HG03520 (cell line): ENCODE data around the gene STUB1.
"Not testable (repeated sequence)": the region's sequence is repeated elsewhere in the genome, so short reads cannot be mapped to it uniquely, and the experiment has no call there.

ENCODE experiments used
- ATAC-seq: cut with Tn5 transposase; IDR thresholded peaks from one replicate; pipeline ENCODE4 v1.9.1; 2021; ENCODE audit warnings: mild to moderate bottlenecking, moderate library complexity; ENCODE audit not compliant: unreplicated experiment

STUB1 gene

DNA sequence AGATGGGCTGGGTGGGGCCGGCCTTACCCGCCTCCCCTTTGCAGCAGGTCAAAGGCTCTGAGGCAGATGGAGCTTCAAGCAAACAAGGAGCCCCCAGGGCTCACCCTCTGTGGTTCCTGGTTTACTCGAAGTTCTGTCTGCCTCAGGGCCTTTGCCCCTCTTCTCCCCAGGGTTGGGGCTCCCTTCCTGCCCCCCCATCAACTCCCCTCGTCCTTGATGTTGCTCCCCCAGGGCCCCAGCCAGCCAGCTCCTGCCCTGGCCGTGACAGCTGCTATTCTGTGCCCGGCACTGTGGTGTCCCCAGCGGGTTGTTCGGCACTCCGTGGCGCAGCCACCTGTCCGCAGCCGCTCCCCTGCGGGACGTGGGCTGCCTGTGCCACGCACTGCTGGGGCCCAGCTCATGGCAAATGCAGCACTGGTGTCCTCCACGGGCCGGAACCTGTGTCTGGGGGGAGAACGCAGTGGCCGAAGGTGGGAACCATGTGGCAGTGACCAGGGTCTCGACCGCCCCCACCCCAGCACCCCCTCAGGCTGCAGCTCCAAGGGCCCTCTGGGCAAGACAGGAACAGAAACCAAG, 30.4 kb downstream of the STUB1 start:
- ATAC-seq, result no peak

DNA sequence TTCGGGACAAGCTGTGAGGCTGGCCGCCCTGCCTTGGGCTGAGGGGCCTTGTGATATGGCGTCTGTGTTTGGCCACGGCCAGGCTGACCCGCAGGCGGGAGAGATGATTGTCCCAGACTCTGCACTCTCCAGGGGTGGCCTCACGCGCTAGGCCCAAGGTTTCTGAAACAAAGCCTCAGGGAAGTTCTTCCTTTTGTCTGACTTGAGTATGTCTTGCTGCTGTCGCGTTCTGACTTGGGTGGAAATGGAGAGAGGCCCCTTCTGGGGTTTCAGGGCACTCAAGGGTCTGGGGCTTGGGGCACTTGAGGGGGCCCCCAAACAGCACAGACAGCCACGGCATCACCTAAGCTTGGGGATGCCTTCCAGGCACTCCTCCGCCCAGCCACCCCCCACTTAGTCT, 30.9 kb downstream of the STUB1 start:
- no peak for ATAC-seq

GRCh38 chr16:711548-712320, 31.5 kb downstream of the STUB1 start:
- no peak for ATAC-seq

- not testable (repeated sequence) for ATAC-seq
Measured at GRCh38 chr16:712740-713250, 32.6 kb downstream of the STUB1 start.

DNA sequence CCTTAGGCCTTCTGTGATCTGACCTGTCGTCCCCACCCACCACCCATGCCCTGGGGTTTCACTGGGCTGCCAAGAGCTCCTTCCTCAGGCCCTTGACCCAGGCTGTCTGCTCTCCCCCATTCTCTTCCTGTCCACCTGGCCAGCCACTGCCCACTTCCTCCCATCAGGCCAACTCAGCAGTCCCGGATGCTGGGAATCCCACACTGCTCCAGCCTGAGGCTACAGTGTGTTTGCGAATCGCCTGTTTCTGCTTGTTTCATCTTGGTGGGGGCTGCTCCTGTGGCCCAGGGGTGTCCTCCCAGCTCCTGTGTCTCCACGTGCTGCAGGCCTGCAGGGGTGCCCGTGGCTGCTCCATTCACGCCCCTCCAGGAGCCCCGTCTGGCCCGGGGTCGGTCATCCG, 33.9 kb downstream of the STUB1 start:
- no peak for ATAC-seq

DNA sequence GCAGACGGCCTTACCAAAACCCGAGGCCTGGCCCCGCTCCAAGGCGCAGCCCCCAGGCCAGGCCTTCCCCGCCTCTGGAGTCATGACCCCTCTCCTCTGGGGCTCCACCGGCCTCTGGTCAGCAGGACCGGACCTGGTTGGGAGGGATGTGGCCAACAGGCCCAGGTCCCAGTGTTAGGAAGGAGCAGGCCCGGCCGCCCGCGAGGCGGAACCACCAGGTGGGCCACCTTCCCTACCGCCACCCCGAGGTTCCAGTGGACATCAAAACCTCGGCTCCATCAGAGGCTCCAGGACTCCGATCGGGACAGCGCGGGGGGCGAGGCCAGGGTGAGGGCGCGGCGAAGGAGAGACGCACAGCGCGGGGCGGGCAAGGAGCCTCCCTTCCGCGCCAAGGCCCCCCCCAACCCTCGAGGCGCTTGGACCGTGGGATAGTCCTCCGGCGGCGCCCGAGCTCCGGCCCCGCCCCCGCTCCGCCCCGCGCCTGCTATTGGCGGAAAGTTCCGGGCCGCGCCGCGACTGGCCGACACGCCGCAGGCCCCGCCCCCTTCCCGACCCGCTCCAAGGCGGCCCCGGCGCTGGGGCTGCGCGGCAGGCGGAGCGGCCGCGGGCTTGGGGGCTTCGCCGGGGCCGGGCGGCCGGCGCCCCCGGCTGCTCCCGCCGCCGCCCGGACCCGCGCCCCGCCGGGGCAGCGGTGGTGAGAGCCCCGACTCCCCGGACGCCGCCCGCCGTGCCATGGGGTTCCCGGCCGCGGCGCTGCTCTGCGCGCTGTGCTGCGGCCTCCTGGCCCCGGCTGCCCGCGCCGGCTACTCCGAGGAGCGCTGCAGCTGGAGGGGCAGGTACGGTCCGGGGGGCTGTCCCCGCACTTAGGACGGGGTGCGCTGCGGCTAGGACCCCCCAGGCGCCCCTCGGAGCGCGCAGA, 34.6 kb downstream of the STUB1 start, which contains the start of gene METRN:
TSS of gene METRN (plus strand) at position 561 of the 919 bp plus-strand sequence. CDS start at position 733, 172 bp downstream.
- peak; percentile 61 for ATAC-seq

DNA sequence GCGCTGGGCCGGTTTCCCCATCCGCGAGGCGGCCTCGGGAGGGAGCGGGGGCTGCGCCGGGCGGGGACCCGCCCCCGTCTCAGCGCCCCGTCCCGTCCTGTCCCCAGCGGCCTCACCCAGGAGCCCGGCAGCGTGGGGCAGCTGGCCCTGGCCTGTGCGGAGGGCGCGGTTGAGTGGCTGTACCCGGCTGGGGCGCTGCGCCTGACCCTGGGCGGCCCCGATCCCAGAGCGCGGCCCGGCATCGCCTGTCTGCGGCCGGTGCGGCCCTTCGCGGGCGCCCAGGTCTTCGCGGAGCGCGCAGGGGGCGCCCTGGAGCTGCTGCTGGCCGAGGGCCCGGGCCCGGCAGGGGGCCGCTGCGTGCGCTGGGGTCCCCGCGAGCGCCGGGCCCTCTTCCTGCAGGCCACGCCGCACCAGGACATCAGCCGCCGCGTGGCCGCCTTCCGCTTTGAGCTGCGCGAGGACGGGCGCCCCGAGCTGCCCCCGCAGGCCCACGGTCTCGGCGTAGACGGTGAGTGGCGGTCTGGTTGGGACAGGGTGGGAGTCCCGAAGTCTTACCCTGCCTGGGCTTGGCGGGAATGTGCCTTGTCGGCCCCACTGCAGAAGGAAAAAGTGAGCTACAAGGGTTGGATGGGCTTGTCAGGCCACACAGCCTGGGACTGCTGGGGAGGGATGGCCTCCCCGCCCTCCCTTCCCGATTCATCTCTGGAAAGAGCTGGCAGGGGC, 35.4 kb downstream of the STUB1 start:
- ATAC-seq, result peak; percentile 9

DNA sequence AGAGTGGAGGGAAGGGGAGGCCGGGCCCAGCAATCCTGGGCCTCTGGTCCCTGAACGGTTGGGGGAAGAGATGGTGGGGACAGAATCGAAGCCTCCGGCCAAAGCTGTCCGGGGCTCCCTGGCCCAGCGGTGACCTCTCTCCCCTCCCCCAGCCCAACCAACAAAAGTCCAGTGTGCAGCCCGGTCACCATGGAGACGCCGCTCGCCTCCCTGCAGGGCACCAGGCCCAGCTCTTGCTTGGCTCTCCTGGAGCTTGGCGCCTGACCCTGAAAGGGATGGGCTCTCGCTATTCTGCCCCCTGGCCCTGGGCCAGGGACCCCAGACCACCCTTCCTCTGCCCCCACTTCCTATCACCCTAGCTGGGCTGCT, 36.0 kb downstream of the STUB1 start:
- ATAC-seq, result no peak

DNA sequence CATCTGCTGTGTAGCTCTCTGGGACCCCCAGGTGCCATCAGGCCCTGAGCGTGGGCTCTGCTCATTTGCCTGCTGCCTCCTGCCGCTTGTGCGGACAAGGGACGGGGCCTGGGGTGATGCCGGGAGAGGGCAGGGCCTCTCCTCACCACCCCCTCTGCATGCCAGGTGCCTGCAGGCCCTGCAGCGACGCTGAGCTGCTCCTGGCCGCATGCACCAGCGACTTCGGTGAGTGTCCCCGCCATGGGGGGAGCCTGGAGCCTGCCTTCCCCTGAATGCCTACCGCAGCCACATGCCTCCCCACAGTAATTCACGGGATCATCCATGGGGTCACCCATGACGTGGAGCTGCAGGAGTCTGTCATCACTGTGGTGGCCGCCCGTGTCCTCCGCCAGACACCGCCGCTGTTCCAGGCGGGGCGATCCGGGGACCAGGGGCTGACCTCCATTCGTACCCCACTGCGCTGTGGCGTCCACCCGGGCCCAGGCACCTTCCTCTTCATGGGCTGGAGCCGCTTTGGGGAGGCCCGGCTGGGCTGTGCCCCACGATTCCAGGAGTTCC, 36.6 kb downstream of the STUB1 start:
- ATAC-seq, result no peak

DNA sequence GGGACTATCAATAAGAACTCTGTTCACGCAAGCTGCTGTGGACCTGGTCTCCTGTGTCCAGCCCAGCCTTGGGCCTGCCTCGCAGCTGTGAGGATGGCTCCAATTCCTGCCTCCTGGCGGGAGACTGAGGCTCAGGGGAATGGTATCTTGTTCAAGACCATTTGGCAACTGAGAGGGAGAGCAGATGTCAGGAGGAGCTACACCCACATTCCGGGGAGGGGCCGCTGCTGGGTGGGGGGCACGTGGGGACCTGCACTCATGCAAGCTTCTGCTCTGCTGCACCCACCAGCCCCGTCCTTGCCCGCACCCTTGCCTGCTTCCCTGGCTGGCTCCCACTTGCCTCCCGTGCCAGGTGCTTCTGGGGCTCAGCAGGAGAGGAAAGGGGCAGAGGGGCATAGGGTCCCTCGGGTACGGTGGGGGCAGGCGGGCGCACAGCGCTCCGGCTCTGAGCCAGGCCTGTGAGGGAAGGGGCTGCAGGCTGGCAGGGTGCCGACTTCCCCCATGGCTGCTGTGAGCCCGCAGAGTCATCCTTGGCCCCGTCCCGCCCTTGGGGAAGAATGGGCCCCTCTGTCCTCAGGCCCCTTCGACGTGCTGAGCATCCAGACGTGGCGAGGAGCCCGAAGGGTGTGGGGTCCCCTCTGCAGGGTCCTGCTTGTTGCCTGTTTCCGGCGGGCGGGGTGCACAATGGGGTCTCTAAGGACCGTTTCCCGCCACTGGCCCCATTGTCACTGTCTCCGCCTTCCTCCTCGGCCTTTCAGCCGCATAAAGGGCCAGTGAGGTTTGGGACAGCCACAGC, 37.4 kb downstream of the STUB1 start:
- ATAC-seq, result no peak

DNA sequence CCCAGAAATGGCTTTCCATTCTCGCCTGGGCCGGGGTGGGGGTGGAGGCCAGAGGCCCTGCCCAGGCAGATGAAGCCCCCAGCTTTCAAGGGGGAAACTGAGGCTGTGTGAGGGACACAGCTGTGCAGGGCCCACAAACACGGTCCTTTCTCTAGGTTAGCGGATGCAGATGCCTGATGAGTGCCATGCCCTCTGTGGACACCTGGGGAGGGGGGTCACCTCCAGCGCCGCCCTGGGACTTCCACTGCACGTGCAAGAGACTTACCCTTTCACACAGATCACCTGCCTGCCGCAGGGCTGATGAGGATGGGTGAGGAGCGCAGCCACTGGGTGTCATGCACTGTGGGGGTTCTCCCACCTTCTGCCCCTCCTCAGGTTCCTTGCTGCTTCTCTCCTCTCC, 38.2 kb downstream of the STUB1 start:
- ATAC-seq, result no peak

DNA sequence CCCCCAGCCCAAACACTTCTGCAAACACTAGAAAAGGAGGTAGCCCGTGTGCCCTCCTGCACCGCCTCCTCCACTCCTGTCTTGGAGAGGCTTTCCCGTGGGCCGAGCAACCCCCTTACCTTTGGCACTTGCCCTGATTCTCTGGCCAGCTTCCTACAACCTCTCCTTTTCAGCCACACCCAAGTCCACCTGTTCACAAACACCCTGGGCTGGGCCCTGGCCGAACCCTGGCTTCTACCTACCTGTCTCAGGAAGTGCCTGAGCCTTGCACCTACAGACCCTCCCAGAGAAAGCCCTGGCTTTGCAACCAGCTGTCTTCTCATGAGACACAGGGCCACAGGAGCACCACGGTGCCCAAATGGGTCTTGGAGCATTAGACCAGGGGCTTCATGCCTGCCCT, 38.7 kb downstream of the STUB1 start:
- ATAC-seq, result no peak

DNA sequence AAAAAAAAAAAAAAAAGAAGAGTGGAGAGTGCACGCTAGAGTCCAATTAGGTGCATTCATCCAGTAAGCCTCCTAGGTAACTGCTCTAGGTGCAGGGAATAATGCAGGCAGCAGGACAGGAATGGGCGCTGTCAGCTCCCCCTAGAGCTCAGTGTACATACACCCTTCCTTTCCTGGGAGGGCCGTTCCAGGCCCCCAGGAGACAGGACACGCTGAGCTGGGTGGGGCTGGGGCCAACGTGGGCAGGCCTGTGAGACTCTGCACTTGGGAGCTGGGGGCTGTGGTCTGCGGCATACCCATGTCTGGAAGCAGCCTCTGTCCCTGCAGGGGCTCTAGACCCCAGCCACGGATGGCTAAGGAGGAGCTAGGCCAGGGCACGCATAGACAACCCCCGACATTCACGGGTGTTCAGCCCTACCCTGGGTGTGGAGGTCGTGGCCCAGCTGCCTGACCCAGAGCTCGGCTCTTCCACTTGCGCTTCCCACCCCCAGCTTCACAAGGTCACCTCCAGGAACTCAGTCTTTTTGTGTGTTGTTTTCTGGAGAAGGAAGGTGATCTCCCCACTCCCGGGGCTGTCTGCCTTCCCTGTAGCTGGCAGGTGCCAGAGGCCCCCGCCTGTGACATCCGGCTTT, 39.7 kb downstream of the STUB1 start:
- no peak for ATAC-seq

GRCh38 chr16:720447-720989, 40.3 kb downstream of the STUB1 start:
- ATAC-seq, result peak; percentile 19

GRCh38 chr16:720990-721764, 41.0 kb downstream of the STUB1 start, which contains the start of gene ANTKMT:
Gene ANTKMT (plus strand): TSS chr16:721146. CDS start chr16:721275, 129 bp downstream.
- ATAC-seq, result peak; percentile 58

- ATAC-seq, result no peak
Measured at GRCh38 chr16:721765-722540, 41.7 kb downstream of the STUB1 start.
